Measurements from ENCODE around the gene PDIA3.

- TF ChIP-seq CTCF (IDR thresholded peaks at IDR 0.05) = peak in 1 of 6 experiments; percentile 5
- no peak for TF ChIP-seq POLR2A (IDR thresholded peaks at IDR 0.05)
- TF ChIP-seq POLR2AphosphoS5 (IDR thresholded peaks at IDR 0.05) = no peak
- TF ChIP-seq EP300 (IDR thresholded peaks at IDR 0.05) = no peak
Observed at GRCh38 chr15:43776101-43776717, 30.0 kb downstream of the PDIA3 start.
